ENCODE results near the gene DNER. TPM values are rescaled to one million over a fixed set of nuclear protein-coding genes. Genes with fewer than 3 reads are reported as not detected.

Gene DNER
- total and polyA plus RNA-seq, 5 donors, result 13.6 to 41.1 (median 27.2) TPM

DNA sequence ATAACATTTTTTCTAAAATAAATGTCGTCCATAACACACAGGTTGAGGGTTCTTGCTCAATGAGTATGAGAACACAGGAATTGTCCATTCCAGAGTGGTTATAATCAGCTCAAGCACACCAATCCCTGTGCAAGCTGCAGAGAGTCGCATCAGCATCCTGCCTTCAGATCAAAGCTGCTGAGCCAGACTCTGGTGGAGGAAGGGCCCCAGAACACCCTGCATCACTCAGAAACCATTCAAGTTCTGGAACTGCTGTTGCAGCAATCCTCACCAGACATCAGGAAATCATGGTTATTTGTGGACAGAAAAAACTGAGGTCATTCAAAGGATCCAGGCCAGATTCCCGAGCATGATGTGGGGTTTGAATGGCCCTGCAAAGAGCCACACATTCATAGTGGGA is 44.5 kb downstream of the DNER start:
- Histone ChIP-seq H3K4me3 (ENCODE audit: low read length) (no peak overlapping the region), H3K4me1 (ENCODE audit: control insufficient read depth, insufficient read depth, low read length) (no peaks in the 10 kb centered on the region), H3K9me3 (ENCODE audit: control insufficient read depth, low read length) (no peaks in the 10 kb centered on the region), H3K27me3 (ENCODE audit: control insufficient read depth, insufficient read depth) (no peaks in the 10 kb centered on the region), H3K27ac (ENCODE audit: low read length) (no peak overlapping the region)
- intact Hi-C loops (cut with DNase I), result no loop called here
- DNase-seq, result no peak
- no peak for ATAC-seq
- 63% methylated on average over 3 of the region's 3 CpGs for WGBS

DNA sequence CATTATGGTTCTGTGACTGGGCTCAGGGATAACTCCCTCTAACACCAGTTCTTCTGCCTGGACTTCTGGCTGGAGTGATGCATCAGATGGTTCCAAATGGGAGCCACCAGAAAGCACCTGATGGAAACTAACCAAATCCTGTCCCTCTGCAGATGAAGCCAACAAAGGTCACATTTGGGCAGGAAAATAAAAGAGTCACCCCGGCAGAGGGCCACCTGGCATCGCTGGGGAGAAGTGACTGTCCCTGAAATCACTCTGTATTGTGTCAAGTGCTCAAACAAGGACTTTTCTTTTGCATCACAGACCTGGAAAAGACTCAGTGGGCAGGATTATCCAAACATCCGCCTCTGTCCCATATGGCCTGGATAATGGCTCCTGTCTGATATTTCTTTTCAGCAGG is 47.5 kb downstream of the DNER start:
- no peaks in the 10 kb centered on the region for H3K27me3 ChIP-seq (ENCODE audit: control insufficient read depth, insufficient read depth)
- DNase-seq (no peak), ATAC-seq (no peak)
- no peak overlapping the region for H3K27ac ChIP-seq (ENCODE audit: low read length)
- 85% methylated on average over 3 of the region's 3 CpGs for WGBS
- H3K4me3 ChIP-seq (ENCODE audit: low read length), result no peak overlapping the region
- H3K9me3 ChIP-seq (ENCODE audit: control insufficient read depth, low read length), result no peaks in the 10 kb centered on the region
- H3K4me1 ChIP-seq (ENCODE audit: control insufficient read depth, insufficient read depth, low read length), result no peaks in the 10 kb centered on the region
- intact Hi-C loops (cut with DNase I), result no loop called here

DNA sequence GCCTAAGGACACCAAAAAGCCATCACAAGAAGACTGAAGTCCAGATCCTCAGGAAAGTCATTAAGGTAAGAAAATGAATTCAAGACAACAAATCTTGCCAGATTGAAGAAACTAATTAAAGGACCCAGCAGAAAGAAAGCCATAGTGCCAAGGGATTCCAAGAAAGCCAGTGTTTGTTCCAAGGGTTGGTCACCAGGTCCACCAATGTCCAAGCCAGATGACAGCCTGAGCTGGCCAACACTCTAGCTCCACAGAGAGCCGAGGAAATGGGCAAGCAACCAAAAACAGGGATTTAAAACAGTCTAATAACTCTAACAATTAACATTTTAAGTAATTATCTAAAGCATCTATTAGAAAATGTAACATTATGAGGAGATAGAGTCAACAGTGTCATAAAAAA is 49.2 kb downstream of the DNER start:
- DNase-seq (no peak), ATAC-seq (no peak)
- Histone ChIP-seq H3K27me3 (ENCODE audit: control insufficient read depth, insufficient read depth) (no peaks in the 10 kb centered on the region), H3K27ac (ENCODE audit: low read length) (no peak overlapping the region), H3K4me3 (ENCODE audit: low read length) (no peak overlapping the region), H3K4me1 (ENCODE audit: control insufficient read depth, insufficient read depth, low read length) (no peaks in the 10 kb centered on the region), H3K9me3 (ENCODE audit: control insufficient read depth, low read length) (no peaks in the 10 kb centered on the region)
- intact Hi-C loops (cut with DNase I), result no loop called here
- 44% methylated on average over 1 of the region's 1 CpG for WGBS

DNA sequence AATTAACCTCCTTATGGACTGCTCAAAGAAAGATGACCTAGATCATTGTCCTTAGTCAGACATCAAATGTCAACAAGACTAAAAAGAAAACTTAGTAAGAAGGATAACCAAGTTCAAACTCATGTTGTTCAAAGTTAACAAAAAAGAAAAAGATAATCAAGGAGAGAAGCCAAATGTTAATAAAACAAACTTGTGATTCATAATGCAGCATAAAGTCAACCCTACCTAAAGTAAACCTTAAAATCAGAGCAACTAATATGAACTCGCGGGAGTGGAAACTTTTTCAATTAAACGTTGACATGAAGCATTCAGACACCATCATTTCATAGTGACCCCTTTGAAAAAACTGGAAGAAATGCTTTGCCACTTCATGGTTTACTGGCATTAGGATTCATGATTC is 52.9 kb downstream of the DNER start:
- DNase-seq (no peak), ATAC-seq (no peak)
- no peaks in the 10 kb centered on the region for H3K27me3 ChIP-seq (ENCODE audit: control insufficient read depth, insufficient read depth)
- no peaks in the 10 kb centered on the region for H3K4me1 ChIP-seq (ENCODE audit: control insufficient read depth, insufficient read depth, low read length)
- intact Hi-C loops (cut with DNase I), result no loop called here
- no peaks in the 10 kb centered on the region for H3K9me3 ChIP-seq (ENCODE audit: control insufficient read depth, low read length)
- WGBS, result 92% methylated on average over 3 of the region's 3 CpGs
- no peak overlapping the region for H3K4me3 ChIP-seq (ENCODE audit: low read length)
- H3K27ac ChIP-seq (ENCODE audit: low read length), result no peak overlapping the region

DNA sequence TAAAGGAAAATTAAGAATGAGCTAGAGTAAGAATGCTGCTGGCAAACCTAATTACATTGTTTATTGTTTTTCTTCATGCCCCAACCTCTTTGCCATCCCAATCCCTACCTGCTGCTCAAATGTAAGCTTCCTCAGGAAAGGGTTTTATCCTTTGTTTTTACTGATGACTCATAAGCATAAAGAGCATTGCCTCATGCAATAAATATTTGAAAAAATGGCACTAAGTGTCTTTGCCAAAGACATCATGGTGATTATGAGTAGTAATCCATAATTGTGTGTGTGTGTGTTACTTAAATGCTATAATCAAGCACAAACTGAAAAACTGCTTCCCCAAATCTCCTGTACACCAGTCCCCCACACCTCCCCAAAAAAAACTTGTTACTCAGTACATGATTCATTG is 53.4 kb downstream of the DNER start:
- Histone ChIP-seq H3K27ac (ENCODE audit: low read length) (no peak overlapping the region), H3K4me1 (ENCODE audit: control insufficient read depth, insufficient read depth, low read length) (no peaks in the 10 kb centered on the region), H3K4me3 (ENCODE audit: low read length) (no peak overlapping the region), H3K27me3 (ENCODE audit: control insufficient read depth, insufficient read depth) (no peaks in the 10 kb centered on the region), H3K9me3 (ENCODE audit: control insufficient read depth, low read length) (no peaks in the 10 kb centered on the region)
- ATAC-seq (no peak), DNase-seq (no peak)
- intact Hi-C loops (cut with DNase I), result no loop called here

- H3K4me3 ChIP-seq (ENCODE audit: low read length), result no peak overlapping the region
- H3K27ac ChIP-seq (ENCODE audit: low read length), result no peak overlapping the region
- intact Hi-C loops (cut with DNase I), result no loop called here
- DNase-seq (no peak), ATAC-seq (no peak)
- no peaks in the 10 kb centered on the region for H3K4me1 ChIP-seq (ENCODE audit: control insufficient read depth, insufficient read depth, low read length)
- H3K27me3 ChIP-seq (ENCODE audit: control insufficient read depth, insufficient read depth), result no peaks in the 10 kb centered on the region
- no peaks in the 10 kb centered on the region for H3K9me3 ChIP-seq (ENCODE audit: control insufficient read depth, low read length)
Observed at GRCh38 chr2:229660391-229660790, 54.0 kb downstream of the DNER start.

GRCh38 chr2:229658004-229658403 is 56.4 kb downstream of the DNER start:
- DNase-seq (no peak), ATAC-seq (no peak)
- 71% methylated on average over 4 of the region's 4 CpGs for WGBS
- H3K27me3 ChIP-seq (ENCODE audit: control insufficient read depth, insufficient read depth), result no peaks in the 10 kb centered on the region
- intact Hi-C loops (cut with DNase I), result no loop called here
- no peak overlapping the region for H3K4me3 ChIP-seq (ENCODE audit: low read length)
- no peaks in the 10 kb centered on the region for H3K9me3 ChIP-seq (ENCODE audit: control insufficient read depth, low read length)
- H3K27ac ChIP-seq (ENCODE audit: low read length), result no peak overlapping the region
- no peaks in the 10 kb centered on the region for H3K4me1 ChIP-seq (ENCODE audit: control insufficient read depth, insufficient read depth, low read length)

DNA sequence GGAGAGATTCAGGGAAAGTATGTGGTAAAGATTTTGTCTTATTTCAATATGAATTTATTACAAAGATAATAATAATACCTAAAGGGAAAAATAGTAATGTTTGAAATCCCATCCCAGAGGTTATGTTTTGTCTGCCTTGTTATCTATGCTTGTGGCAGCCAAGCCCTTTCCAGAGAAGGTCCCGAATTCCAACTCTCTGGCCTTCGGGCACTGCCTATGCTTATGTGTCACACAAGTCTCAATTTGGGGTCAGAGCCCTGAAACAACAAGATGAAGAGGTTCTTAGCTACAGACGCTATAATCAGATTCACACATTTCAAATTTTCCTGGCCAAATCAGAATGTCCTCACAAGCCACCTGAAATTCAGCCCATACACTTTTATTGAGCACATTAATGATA is 59.9 kb downstream of the DNER start:
- WGBS, result 63% methylated on average over 3 of the region's 3 CpGs
- H3K9me3 ChIP-seq (ENCODE audit: control insufficient read depth, low read length), result no peaks in the 10 kb centered on the region
- H3K4me1 ChIP-seq (ENCODE audit: control insufficient read depth, insufficient read depth, low read length), result no peaks in the 10 kb centered on the region
- H3K27me3 ChIP-seq (ENCODE audit: control insufficient read depth, insufficient read depth), result no peaks in the 10 kb centered on the region
- H3K27ac ChIP-seq (ENCODE audit: low read length), result no peak overlapping the region
- ATAC-seq, result no peak
- H3K4me3 ChIP-seq (ENCODE audit: low read length), result no peak overlapping the region
- DNase-seq, result no peak
- intact Hi-C loops (cut with DNase I), result no loop called here

GRCh38 chr2:229653531-229653930 is 60.8 kb downstream of the DNER start:
- DNase-seq (no peak), ATAC-seq (no peak)
- no peaks in the 10 kb centered on the region for H3K27me3 ChIP-seq (ENCODE audit: control insufficient read depth, insufficient read depth)
- intact Hi-C loops (cut with DNase I), result no loop called here
- 83% methylated on average over 1 of the region's 1 CpG for WGBS
- H3K4me3 ChIP-seq (ENCODE audit: low read length), result no peak overlapping the region
- H3K4me1 ChIP-seq (ENCODE audit: control insufficient read depth, insufficient read depth, low read length), result no peaks in the 10 kb centered on the region
- H3K27ac ChIP-seq (ENCODE audit: low read length), result no peak overlapping the region
- H3K9me3 ChIP-seq (ENCODE audit: control insufficient read depth, low read length), result no peaks in the 10 kb centered on the region

GRCh38 chr2:229652796-229653195 is 61.6 kb downstream of the DNER start:
- no peaks in the 10 kb centered on the region for H3K9me3 ChIP-seq (ENCODE audit: control insufficient read depth, low read length)
- H3K4me1 ChIP-seq (ENCODE audit: control insufficient read depth, insufficient read depth, low read length), result no peaks in the 10 kb centered on the region
- H3K27me3 ChIP-seq (ENCODE audit: control insufficient read depth, insufficient read depth), result no peaks in the 10 kb centered on the region
- H3K27ac ChIP-seq (ENCODE audit: low read length), result no peak overlapping the region
- H3K4me3 ChIP-seq (ENCODE audit: low read length), result no peak overlapping the region
- DNase-seq, result no peak
- no peak for ATAC-seq
- 73% methylated on average over 5 of the region's 5 CpGs for WGBS
- intact Hi-C loops (cut with DNase I), result no loop called here

GRCh38 chr2:229650901-229651300 is 63.5 kb downstream of the DNER start:
- no peak overlapping the region for H3K4me3 ChIP-seq (ENCODE audit: low read length)

DNA sequence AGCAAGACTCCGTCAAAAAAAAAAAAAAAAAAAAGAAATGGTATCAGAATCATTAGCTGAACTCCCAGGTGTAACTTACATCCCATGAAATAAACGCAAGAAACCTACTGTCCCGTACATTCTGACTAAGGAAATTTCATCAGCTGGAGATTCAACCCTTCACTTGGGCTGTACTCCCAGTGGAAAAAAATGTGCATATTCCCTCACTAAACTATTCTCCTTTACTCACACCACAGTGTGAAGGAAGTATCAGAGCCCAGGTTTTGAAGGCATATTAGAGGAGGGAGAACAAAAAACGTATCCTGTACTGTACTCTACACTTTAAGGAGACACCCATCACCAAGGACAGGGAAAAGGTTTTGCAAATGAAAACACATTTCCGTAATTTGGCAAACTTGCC is 64.3 kb downstream of the DNER start:
- no peak for ATAC-seq
- no peaks in the 10 kb centered on the region for H3K9me3 ChIP-seq (ENCODE audit: control insufficient read depth, low read length)
- no peak overlapping the region for H3K4me3 ChIP-seq (ENCODE audit: low read length)
- H3K27me3 ChIP-seq (ENCODE audit: control insufficient read depth, insufficient read depth), result no peaks in the 10 kb centered on the region
- intact Hi-C loops (cut with DNase I), result no loop called here
- no peak overlapping the region for H3K27ac ChIP-seq (ENCODE audit: low read length)
- no peak for DNase-seq
- 88% methylated on average over 5 of the region's 5 CpGs for WGBS
- H3K4me1 ChIP-seq (ENCODE audit: control insufficient read depth, insufficient read depth, low read length), result no peaks in the 10 kb centered on the region

More at GRCh38 chr2:229650901-229651300, 63.5 kb downstream of the DNER start:
- H3K27ac ChIP-seq (ENCODE audit: low read length), result no peak overlapping the region
- no peak for DNase-seq
- no peaks in the 10 kb centered on the region for H3K4me1 ChIP-seq (ENCODE audit: control insufficient read depth, insufficient read depth, low read length)
- H3K9me3 ChIP-seq (ENCODE audit: control insufficient read depth, low read length), result no peaks in the 10 kb centered on the region
- no peaks in the 10 kb centered on the region for H3K27me3 ChIP-seq (ENCODE audit: control insufficient read depth, insufficient read depth)
- intact Hi-C loops (cut with DNase I), result no loop called here
- ATAC-seq, result no peak
- 81% methylated on average over 3 of the region's 3 CpGs for WGBS
